GM19240 (cell line): ENCODE data around the gene EEF1B2.
"Not testable (repeated sequence)": the region's sequence is repeated elsewhere in the genome, so short reads cannot be mapped to it uniquely, and the experiment has no call there.

Experiments
- DNase-seq: peaks from one replicate; pipeline ENCODE4 v3.0.0; 2011; ENCODE audit warnings: low spot score; ENCODE audit not compliant: insufficient read length

Gene EEF1B2

DNA sequence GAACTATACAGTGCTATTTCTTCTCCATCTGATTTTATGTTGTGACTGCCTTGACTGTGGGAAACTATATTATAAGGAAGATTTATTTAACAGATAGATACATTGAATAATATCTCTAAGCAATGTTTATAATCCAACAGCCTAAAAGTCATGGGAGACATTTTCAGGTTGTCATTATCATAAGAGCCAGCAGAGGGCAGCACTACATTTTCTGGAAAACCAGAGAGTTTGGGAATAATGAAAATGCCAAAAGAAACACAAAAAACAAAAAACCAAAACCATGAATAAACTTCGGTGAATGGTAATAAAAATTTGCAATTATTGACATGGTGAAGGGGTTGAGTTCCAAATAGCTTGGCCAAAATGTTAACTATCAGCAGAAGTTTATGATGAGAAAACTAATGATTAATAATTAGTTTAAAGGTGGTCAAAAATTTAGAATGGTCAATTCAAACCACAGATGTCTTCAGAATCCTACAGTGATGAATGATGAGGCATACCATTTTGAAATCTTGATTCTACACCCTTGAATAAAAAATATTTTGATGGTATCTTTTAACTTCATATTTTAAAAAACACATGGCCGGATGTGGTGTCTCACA lies 4.7 kb downstream of the EEF1B2 start:
- DNase-seq, result no peak

DNA sequence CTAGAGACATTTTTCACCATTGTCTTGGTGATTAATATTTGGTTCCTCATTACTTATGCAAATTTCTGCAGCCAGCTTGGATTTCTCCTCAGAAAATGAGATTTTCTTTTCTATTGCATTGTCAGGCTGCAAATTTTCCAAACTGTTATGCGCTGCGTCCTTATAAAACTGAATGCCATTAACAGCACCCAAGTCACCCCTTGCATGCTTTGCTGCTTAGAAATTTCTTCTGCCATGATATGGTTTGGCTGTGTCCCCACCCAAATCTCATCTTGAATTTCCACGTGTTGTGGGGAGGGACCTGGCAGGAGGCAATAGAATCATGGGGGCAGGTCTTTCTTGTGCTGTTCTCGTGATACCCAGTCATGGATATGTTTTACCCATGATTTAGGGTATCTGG lies 8.5 kb downstream of the EEF1B2 start:
- not testable (repeated sequence) for DNase-seq

GRCh38 chr2:206171624-206172397 lies 12.1 kb downstream of the EEF1B2 start:
- not testable (repeated sequence) for DNase-seq

DNA sequence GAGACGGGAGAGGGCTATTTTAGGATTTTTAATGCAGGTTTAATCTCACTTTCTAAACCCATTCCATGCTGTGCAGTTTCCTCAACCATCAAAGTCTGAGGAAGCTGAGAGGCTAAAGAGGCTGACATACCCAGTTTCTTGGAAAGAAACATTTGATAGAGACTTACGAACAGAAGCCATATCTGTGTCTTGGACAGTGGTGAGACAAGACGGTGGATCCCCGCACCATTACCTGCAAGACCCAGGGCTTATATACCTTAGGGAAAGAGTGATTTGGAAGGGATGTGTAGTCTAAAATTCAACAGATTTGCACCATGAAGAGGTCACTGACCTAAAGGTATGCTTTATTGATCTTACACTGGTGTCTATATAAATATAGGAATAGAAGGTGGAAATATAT lies 13.5 kb downstream of the EEF1B2 start:
- no peak for DNase-seq

- no peak for DNase-seq
Observed at GRCh38 chr2:206176121-206176520, 16.4 kb downstream of the EEF1B2 start.

GRCh38 chr2:206176901-206177300 lies 17.2 kb downstream of the EEF1B2 start:
- DNase-seq, result no peak

- not testable (repeated sequence) for DNase-seq
Observed at GRCh38 chr2:206181526-206181925, 21.8 kb downstream of the EEF1B2 start.

DNA sequence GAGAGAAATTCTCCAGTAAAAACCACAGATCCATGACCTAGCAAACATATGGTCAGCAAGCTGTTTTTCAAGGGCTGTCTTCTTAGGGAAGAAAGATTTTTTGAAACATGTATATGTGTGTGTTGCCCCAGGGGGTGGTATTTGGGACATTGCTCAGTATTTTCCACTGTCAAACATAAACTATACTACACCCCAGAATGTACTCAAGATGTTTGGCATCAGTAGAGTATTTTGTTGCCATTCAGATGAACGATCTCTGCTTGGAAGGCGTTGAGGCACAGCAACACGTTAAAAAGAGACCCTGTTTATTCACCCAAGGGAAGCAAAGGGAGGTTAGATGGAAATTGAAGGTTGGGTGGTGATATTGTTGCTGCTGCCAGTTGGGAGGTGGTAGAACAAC lies 30.0 kb downstream of the EEF1B2 start:
- DNase-seq, result no peak

DNA sequence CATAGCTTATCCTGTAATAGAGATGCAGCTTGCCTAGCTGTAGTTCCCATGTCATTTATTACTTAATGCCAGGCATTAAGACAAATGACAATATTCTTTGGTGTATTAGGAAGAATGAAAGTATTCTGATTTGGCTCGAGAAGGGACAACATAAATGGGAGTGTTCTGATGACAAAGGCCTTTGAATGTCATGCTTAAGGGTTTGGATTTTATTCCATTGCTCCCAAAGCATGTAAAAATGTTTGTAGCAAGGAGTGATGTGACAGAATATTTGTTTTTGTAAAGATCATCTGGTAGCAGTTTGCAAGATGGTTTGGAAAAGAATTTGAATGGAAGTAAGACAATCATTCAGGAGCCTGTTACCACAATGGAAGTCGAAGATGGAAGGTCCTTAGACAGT lies 30.4 kb downstream of the EEF1B2 start:
- no peak for DNase-seq

DNA sequence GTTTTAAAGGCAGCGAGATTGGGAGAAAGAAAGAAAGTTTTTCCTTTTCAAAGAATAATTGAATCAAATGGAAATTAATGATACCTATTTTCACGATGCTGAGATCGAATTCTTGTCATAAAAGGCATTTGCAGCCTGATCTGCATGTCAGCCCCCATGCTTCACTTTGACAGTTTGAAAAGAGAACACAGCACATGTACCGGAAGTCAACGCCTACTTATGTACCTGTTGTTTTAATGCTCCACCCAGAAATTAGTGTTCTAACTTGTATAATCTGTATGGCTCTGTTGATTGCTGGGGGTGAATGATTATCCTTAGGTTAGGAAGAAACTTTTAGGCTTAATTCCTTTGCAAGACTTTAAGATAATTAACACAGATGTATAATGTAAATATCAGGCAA lies 31.0 kb downstream of the EEF1B2 start:
- no peak for DNase-seq

- DNase-seq, result no peak
Observed at GRCh38 chr2:206192157-206192556, 32.5 kb downstream of the EEF1B2 start.

GRCh38 chr2:206193671-206194357 lies 34.1 kb downstream of the EEF1B2 start:
- no peak for DNase-seq

GRCh38 chr2:206198677-206199076 lies 39.0 kb downstream of the EEF1B2 start:
- no peak for DNase-seq

DNA sequence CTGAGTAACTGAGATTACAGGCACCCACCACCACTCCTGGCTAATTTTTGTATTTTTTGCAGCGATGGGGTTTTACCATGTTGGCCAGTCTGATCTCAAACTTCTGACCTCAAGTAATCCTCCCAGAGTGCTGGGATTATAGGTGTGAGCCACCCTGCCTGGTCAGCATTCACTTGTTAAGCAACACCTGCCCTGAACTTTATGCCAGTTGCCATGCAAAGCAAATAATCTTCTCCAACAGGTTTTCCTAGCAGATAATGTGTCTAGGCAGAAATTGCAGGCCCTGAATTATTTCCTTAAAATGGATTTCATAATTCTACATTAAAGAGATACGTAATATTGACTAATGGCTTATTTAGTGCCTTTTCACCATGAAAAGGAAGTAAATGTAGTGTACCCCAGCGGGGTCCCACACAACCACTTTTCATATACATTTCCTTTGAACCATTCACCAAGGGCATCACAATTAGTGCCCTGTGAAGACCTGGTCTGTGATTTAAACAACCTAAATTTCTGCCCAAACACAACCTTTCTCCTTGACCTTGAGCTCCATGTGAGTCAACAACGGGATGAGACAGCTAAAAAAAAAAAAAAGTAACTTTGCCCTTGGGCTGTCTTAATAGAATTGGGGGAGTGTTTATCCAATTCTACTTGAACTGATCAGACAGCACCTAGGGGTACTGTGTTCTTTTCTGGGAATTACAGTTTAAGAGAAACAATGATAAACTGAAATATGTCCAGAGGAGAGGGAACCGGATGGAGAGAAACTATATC lies 41.6 kb downstream of the EEF1B2 start:
- DNase-seq, result no peak

DNA sequence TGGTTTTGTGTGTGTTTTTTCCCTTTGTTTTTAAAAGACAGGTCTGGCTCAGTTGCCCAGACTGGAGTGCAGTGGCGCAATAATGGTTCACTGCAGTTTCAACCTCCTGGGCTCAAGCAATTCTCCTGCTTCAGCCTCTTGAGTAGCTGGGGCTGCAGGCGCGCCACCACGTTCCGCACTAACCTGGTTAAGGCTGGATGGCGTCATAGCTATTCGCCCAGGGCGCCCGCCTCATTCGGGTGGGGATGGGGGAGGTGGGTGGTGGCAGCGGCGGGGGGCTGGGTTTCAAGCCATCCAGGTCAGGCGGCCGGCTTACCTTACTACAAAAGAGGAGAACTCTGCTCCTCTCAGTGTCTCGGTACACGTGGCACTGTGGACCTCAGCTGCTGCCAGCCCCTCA lies 42.8 kb downstream of the EEF1B2 start:
- DNase-seq, result no peak

- DNase-seq, result no peak
Observed at GRCh38 chr2:206203331-206203730, 43.6 kb downstream of the EEF1B2 start.

GRCh38 chr2:206204710-206205109 lies 45.0 kb downstream of the EEF1B2 start:
- DNase-seq, result no peak

DNA sequence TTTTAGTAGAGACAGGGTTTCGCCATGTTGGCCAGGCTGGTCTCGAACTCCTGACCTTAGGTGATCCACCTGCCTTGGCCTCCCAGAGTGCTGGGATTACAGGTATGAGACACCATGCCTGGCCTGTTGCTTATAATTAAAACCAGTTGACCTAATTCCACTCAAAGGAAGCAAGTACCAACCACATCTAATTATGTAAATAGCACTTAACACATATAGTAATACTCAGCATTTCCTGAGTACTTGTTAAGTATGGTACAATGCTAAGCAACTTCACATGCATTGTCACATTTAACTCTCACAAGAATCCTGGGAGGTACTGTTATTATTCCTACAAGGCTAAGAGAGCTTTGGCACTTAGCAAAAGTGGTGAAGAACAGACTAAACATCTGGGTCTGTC lies 47.6 kb downstream of the EEF1B2 start:
- DNase-seq, result not testable (repeated sequence)

- no peak for DNase-seq
Observed at GRCh38 chr2:206208900-206209299, 49.2 kb downstream of the EEF1B2 start.

- DNase-seq, result no peak
Observed at GRCh38 chr2:206211657-206212255, 52.1 kb downstream of the EEF1B2 start.
